Caco-2 (cell line): ENCODE results near the gene ZMAT5. TPM values are rescaled to one million over a fixed set of nuclear protein-coding genes. Genes with fewer than 3 reads are reported as not detected.

Source experiments
- BruUV-seq: library from RNA; stranded (reverse); fragments of 400-500 nt; replicated peaks from 2 replicates; lab custom pipeline; 2021; lab: Mats Ljungman, UMichigan
- CTCF ChIA-PET: fragments of 300-600 bp; sonication (Branson Sonifier 250); formaldehyde crosslinking; loops from one replicate; lab custom pipeline; 2022; ENCODE audit warnings: antibody characterized with exemption; lab: Charles Lee
- POLR2A ChIA-PET: fragments of 300-600 bp; sonication (Branson Sonifier 250); formaldehyde crosslinking; loops from one replicate; lab custom pipeline; 2022; ENCODE audit warnings: antibody characterized with exemption; lab: Charles Lee
- DNase-seq, 2 experiments: peaks; one replicate each; pipeline versions ENCODE4 v3.0.0 to v3.0.0-alpha.2; 2020 to 2022
- H3K27me3 ChIP-seq: replicated peaks from 2 replicates; pipeline ENCODE4 v1.6.0; 2011; ENCODE audit warnings: low read length; ENCODE audit not compliant: control insufficient read depth, insufficient read depth
- H3K36me3 ChIP-seq: 2 replicates; pipeline ENCODE4 v1.5.1; 2011; ENCODE audit warnings: low read length; ENCODE audit not compliant: control insufficient read depth, insufficient read depth
- H3K4me1 ChIP-seq: fragments of 250-450 bp; sonication (Bioruptor Pico); 2 replicates; pipeline ENCODE4 v1.5.1; 2020; ENCODE audit warnings: mild to moderate bottlenecking
- H3K4me3 ChIP-seq: 2 replicates; pipeline ENCODE4 v1.5.1; 2011; ENCODE audit warnings: low read depth, mild to moderate bottlenecking, control low read depth, low read length
- H3K9me3 ChIP-seq: fragments of 250-450 bp; sonication (Bioruptor Pico); 2 replicates; pipeline ENCODE4 v1.5.1; 2020; ENCODE audit warnings: mild to moderate bottlenecking, moderate library complexity
- H3K27ac Mint-ChIP-seq: one replicate; pipeline ENCODE4 v1.8.0; 2022; ENCODE audit warnings: mixed read lengths; ENCODE audit not compliant: unreplicated experiment
- H3K27me3 Mint-ChIP-seq: one replicate; pipeline ENCODE4 v1.8.0; 2022; ENCODE audit warnings: mixed read lengths; ENCODE audit not compliant: insufficient read depth, unreplicated experiment
- H3K36me3 Mint-ChIP-seq: one replicate; pipeline ENCODE4 v1.8.0; 2022; ENCODE audit warnings: mild to moderate bottlenecking, mixed read lengths; ENCODE audit not compliant: insufficient read depth, unreplicated experiment
- H3K4me1 Mint-ChIP-seq: one replicate; pipeline ENCODE4 v1.8.0; 2022; ENCODE audit warnings: low read depth, mixed read lengths; ENCODE audit not compliant: unreplicated experiment
- H3K4me3 Mint-ChIP-seq: one replicate; pipeline ENCODE4 v1.8.0; 2022; ENCODE audit warnings: mild to moderate bottlenecking, moderate library complexity, mixed read lengths; ENCODE audit not compliant: unreplicated experiment
- H3K9me3 Mint-ChIP-seq: one replicate; pipeline ENCODE4 v1.8.0; 2022; ENCODE audit warnings: mixed read lengths; ENCODE audit not compliant: unreplicated experiment
- intact Hi-C: fragments of 100-400 bp; cut with micrococcal nuclease; formaldehyde crosslinking; loops from one replicate; pipeline ENCODE4 v1.10.0; 2022; ENCODE audit not compliant: unreplicated experiment
- total RNA-seq: library from RNA; stranded (reverse); gene quantifications from 2 replicates; pipeline ENCODE4 v1.2.3, GENCODE V29; 2022
- TF ChIP-seq, protein P1 (sequence below), 2 experiments: fragments of 200-600 bp in 1 of 2; IDR thresholded peaks; 1 replicate in 1 of 2; 2 replicates in 1 of 2; pipeline versions ENCODE4 v1.5.1 to v1.8.0; 2011 to 2022; ENCODE audit warnings: antibody characterized with exemption in 1 of 2, control low read depth in 1 of 2, inconsistent platforms in 1 of 2, low read depth in 1 of 2, low read length in 1 of 2, mild to moderate bottlenecking in 1 of 2, moderate library complexity in 1 of 2; ENCODE audit not compliant: insufficient read depth in 1 of 2, severe bottlenecking in 1 of 2, unreplicated experiment in 1 of 2

Gene ZMAT5
- total RNA-seq, 1 experiment from 2014 or later, result 19.7 TPM

DNA sequence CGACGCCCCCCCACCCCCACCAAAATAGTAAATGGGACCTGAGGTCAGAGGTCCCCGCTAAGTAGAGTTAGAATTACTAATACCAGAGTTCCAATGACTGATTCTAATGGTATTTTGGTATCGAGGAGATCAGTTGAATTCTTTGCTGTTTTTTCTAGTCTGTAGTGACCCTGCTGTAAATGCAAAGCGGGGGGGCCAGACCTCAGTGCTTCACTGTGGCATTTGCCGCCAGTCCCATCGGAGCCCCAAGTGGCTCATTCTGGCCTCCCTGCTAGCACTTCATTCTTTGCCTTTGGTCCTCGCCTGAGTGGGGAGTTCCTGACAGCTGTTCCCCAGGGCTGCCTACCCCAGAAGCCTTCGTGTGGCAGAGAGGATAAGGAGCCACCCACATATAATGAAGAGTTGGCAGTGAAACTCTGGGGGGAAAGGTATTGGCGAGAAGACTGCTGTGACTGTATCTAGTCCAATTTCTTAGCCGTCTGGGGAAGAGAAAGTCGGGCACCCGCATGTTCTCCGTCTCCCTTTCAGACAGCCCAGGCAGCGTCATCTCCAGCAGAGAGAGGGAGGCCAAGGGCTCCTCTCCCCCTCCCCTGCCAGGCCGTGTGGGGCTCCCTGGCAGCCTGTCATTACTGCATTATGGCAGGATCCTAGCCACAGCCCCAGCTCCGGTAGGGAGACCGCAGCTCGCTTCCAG, 66.5 kb downstream of the ZMAT5 start:
- no peak for DNase-seq
- Histone ChIP-seq H3K4me3 (no peak overlapping the region), H3K4me1 (peaks cover 5% of the 10 kb centered on the region), H3K36me3 (no peaks in the 10 kb centered on the region), H3K9me3 (no peaks in the 10 kb centered on the region), H3K27me3 (no peaks in the 10 kb centered on the region)
- no peaks in the 10 kb centered on the region for H3K27me3 Mint-ChIP-seq
- ChIA-PET POLR2A (no interaction called here), CTCF (interaction anchor here (1.0 kb wide), 1 partner anchor 388 kb away, joined by 4 read pairs; no protein-coding TSS in a partner anchor)
- intact Hi-C loops, result loop anchor here (2.0 to 10.0 kb wide), 2 partner anchors 304 to 388 kb away; no protein-coding TSS in a partner anchor
- H3K36me3 Mint-ChIP-seq, result no peaks in the 10 kb centered on the region
- H3K4me1 Mint-ChIP-seq, result no peaks in the 10 kb centered on the region
- no peaks in the 10 kb centered on the region for H3K9me3 Mint-ChIP-seq
- TF ChIP-seq, protein P1, sequence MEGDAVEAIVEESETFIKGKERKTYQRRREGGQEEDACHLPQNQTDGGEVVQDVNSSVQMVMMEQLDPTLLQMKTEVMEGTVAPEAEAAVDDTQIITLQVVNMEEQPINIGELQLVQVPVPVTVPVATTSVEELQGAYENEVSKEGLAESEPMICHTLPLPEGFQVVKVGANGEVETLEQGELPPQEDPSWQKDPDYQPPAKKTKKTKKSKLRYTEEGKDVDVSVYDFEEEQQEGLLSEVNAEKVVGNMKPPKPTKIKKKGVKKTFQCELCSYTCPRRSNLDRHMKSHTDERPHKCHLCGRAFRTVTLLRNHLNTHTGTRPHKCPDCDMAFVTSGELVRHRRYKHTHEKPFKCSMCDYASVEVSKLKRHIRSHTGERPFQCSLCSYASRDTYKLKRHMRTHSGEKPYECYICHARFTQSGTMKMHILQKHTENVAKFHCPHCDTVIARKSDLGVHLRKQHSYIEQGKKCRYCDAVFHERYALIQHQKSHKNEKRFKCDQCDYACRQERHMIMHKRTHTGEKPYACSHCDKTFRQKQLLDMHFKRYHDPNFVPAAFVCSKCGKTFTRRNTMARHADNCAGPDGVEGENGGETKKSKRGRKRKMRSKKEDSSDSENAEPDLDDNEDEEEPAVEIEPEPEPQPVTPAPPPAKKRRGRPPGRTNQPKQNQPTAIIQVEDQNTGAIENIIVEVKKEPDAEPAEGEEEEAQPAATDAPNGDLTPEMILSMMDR (IDR thresholded peaks at IDR 0.05; ENCODE audit: insufficient read depth in 1 of 2, low read depth in 1 of 2, low read length in 1 of 2, severe bottlenecking in 1 of 2, unreplicated experiment in 1 of 2), result no peak
- BruUV-seq, result no TSS peak
- no peak overlapping the region for H3K27ac Mint-ChIP-seq
- H3K4me3 Mint-ChIP-seq, result no peak overlapping the region

DNA sequence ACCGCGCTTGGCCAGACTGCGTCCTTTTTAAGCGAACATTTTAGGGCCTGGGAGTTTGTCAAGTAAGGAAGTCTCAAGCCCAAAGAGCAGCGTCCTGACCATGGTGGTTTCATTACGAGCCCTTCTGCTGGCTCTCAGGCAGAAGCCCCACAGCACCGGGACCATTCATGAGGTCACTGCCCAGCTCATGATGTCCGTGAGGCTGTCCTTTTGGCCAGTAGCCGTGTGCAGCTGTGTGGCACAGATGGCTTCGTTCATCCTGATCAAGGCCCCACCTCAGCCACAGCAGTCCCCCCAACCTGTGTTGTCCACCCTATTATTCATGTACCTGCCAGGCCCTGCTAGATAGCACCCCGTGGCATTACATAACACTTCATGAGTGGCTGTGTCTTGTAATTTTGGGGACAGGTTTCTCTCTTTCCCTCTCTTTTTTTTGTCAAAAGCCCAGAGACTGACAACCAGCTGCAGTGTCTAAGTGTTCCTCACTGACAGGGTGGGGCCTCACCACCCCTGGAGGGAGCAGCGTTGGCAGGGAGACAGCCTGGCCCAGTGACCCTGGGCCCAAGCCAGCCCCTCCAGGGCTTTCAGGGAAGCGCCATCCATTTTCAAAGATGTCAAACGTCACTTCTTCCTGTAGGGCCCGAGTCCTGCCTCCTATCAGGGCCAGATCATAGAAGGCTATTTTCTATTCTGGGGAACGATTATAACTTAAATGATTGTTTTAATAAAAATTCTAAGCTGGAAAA, 68.8 kb downstream of the ZMAT5 start:
- Histone ChIP-seq H3K4me3 (no peak overlapping the region), H3K36me3 (no peaks in the 10 kb centered on the region), H3K9me3 (no peaks in the 10 kb centered on the region), H3K27me3 (no peaks in the 10 kb centered on the region), H3K4me1 (peaks cover 5% of the 10 kb centered on the region)
- no peak overlapping the region for H3K4me3 Mint-ChIP-seq
- BruUV-seq, result TSS peak; percentile 23
- no peak for DNase-seq
- no peaks in the 10 kb centered on the region for H3K4me1 Mint-ChIP-seq
- intact Hi-C loops, result no loop called here
- ChIA-PET CTCF (interaction anchor here (0.7 kb wide), 2 partner anchors 14 to 76 kb away, joined by 3 to 4 read pairs; no protein-coding TSS in a partner anchor), POLR2A (no interaction called here)
- no peak overlapping the region for H3K27ac Mint-ChIP-seq
- peaks cover 6% of the 10 kb centered on the region for H3K36me3 Mint-ChIP-seq
- TF ChIP-seq, protein P1 (IDR thresholded peaks at IDR 0.05; ENCODE audit: insufficient read depth in 1 of 2, low read depth in 1 of 2, low read length in 1 of 2, severe bottlenecking in 1 of 2, unreplicated experiment in 1 of 2), result no peak
- no peaks in the 10 kb centered on the region for H3K27me3 Mint-ChIP-seq
- H3K9me3 Mint-ChIP-seq, result no peaks in the 10 kb centered on the region

DNA sequence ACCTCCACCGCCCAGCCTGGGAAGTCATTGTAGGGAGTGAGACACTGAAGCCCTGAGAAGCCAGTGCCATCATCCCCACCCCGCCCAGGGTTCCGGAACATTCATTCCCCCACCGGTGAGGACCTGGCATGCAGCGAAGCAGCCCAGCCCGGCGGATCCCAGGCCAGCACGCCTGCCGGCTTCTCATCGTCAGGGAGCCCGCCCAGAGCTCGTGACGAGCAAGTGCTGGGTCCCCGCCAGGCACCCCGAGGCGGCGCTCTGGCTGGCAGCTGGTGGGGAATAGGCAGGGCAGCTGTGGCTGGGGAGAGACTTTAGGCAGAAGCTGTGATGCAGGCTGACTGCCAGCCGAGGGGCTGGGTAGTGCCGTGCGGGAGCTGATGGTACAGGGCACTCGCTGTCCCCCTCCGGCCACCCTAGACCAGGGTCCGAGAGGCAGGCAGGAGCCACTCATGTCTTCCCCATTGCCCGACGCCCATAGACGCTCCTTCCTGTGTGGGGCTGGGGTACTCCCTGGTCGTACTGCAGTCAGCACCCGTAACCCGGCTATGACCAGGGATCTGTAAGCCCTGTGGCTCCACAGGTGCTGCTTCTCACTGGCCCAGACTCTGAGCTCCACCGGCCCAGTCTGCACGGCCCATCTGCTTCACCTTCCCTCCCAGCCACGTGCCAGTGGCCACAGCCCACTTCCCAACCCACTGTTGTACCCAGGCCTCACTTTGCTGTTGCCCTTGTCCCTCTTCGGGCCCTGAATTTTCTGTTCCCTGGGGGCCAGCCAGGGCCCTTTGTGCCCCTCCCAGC, 71.5 kb downstream of the ZMAT5 start:
- Mint-ChIP-seq H3K9me3 (no peaks in the 10 kb centered on the region), H3K36me3 (peaks cover 6% of the 10 kb centered on the region), H3K27ac (no peak overlapping the region), H3K27me3 (no peaks in the 10 kb centered on the region), H3K4me1 (no peaks in the 10 kb centered on the region), H3K4me3 (no peak overlapping the region)
- no peaks in the 10 kb centered on the region for H3K36me3 ChIP-seq
- no peaks in the 10 kb centered on the region for H3K27me3 ChIP-seq
- H3K4me3 ChIP-seq, result no peak overlapping the region
- TF ChIP-seq, protein P1 (IDR thresholded peaks at IDR 0.05; ENCODE audit: insufficient read depth in 1 of 2, low read depth in 1 of 2, low read length in 1 of 2, severe bottlenecking in 1 of 2, unreplicated experiment in 1 of 2), result no peak
- no TSS peak for BruUV-seq
- DNase-seq, result no peak
- ChIA-PET POLR2A (no interaction called here), CTCF (no interaction called here)
- H3K4me1 ChIP-seq, result no peaks in the 10 kb centered on the region
- intact Hi-C loops, result no loop called here
- no peaks in the 10 kb centered on the region for H3K9me3 ChIP-seq
